GM19455 (cell line): Measurements from ENCODE around the gene SLC9A2.

Experiments
- ATAC-seq: cut with Tn5 transposase; IDR thresholded peaks from one replicate; pipeline ENCODE4 v1.9.1; 2021; ENCODE audit not compliant: unreplicated experiment

The SLC9A2 gene

GRCh38 chr2:102672107-102672776 is 52.9 kb downstream of the SLC9A2 start:
- ATAC-seq = no peak

- no peak for ATAC-seq
Observed at GRCh38 chr2:102674370-102674769, 55.0 kb downstream of the SLC9A2 start.

GRCh38 chr2:102674836-102675235 is 55.5 kb downstream of the SLC9A2 start:
- ATAC-seq = no peak

GRCh38 chr2:102677244-102678215 is 58.2 kb downstream of the SLC9A2 start:
- ATAC-seq = no peak

GRCh38 chr2:102678442-102678841 is 59.1 kb downstream of the SLC9A2 start:
- ATAC-seq = no peak

- ATAC-seq = no peak
Observed at GRCh38 chr2:102686479-102687439, 67.4 kb downstream of the SLC9A2 start.

- no peak for ATAC-seq
Observed at GRCh38 chr2:102690012-102690411, 70.7 kb downstream of the SLC9A2 start.

- ATAC-seq = no peak
Observed at GRCh38 chr2:102696463-102696862, 77.1 kb downstream of the SLC9A2 start.

GRCh38 chr2:102698369-102699111 is 79.2 kb downstream of the SLC9A2 start:
- ATAC-seq = no peak

- ATAC-seq = no peak
Observed at GRCh38 chr2:102703305-102703704, 84.0 kb downstream of the SLC9A2 start.

- ATAC-seq = no peak
Observed at GRCh38 chr2:102703748-102704147, 84.4 kb downstream of the SLC9A2 start.

- no peak for ATAC-seq
Observed at GRCh38 chr2:102704531-102704930, 85.2 kb downstream of the SLC9A2 start.

GRCh38 chr2:102707796-102708695 is 88.7 kb downstream of the SLC9A2 start:
- ATAC-seq = no peak

GRCh38 chr2:102708847-102709559 is 89.7 kb downstream of the SLC9A2 start:
- no peak for ATAC-seq

GRCh38 chr2:102717308-102718018 is 98.1 kb downstream of the SLC9A2 start:
- ATAC-seq = no peak

- no peak for ATAC-seq
Observed at GRCh38 chr2:102718387-102719316, 99.3 kb downstream of the SLC9A2 start.

GRCh38 chr2:102724016-102724490 is 104.7 kb downstream of the SLC9A2 start:
- no peak for ATAC-seq
